ENCODE measurements around the gene LIMK2. TPM values are rescaled to one million over a fixed set of nuclear protein-coding genes. Genes with fewer than 3 reads are reported as not detected.

The LIMK2 gene
- total and polyA plus RNA-seq, 9 of the 15 experiments (the other 6 are each of a cell fraction or from before 2014, with no cell fraction given), result 1.1 to 14.5 (median 8.5) TPM

- no peak overlapping the region for H3K9ac ChIP-seq (ENCODE audit: insufficient read depth in 1 of 2, low read depth in 2 of 2, low read length in 2 of 2)
- H3K4me2 ChIP-seq (ENCODE audit: insufficient read depth, low read length), result no peak overlapping the region
- H3K79me2 ChIP-seq (ENCODE audit: control insufficient read depth, insufficient read depth, low read length), result no peaks in the 10 kb centered on the region
- H2AFZ ChIP-seq (ENCODE audit: low read depth, low read length), result no peak overlapping the region
- WGBS (ENCODE audit: insufficient coverage, low coverage, missing lambda C conversion rate), result 53% methylated on average over 2 of the region's 2 CpGs
- no peak overlapping the region for H3K27ac ChIP-seq (ENCODE audit: extremely low read depth, low read depth, low read length)
- BruUV-seq (replicated peaks), result no TSS peak
- ChIA-PET CTCF (ENCODE audit: low intra/inter-chr PET ratio) (no interaction called here), POLR2A (interaction anchor here (0.8 kb wide), 1 partner anchor 64 kb away, joined by 3 read pairs; no protein-coding TSS in a partner anchor)
- H3K9me1 ChIP-seq (ENCODE audit: control insufficient read depth, insufficient read depth, low read length), result peaks cover 4% of the 10 kb centered on the region
- peaks cover 7 to 18% of the 10 kb centered on the region in 2 experiments; a peak in 4 of 5 replicates for H3K4me1 ChIP-seq (replicated peaks in 1 of 2; ENCODE audit: control insufficient read depth in 2 of 2, insufficient read depth in 2 of 2, low read length in 2 of 2)
- H3K9me3 ChIP-seq (replicated peaks; ENCODE audit: control insufficient read depth, insufficient read depth, low read depth, low read length), result no peaks in the 10 kb centered on the region
- H3K27me3 ChIP-seq (ENCODE audit: control insufficient read depth in 2 of 2, insufficient read depth in 2 of 2, low read length in 2 of 2), result no peaks in the 10 kb centered on the region
- H3K4me3 ChIP-seq, result no peak overlapping the region
- DNase-seq (ENCODE audit: extremely low read depth in 1 of 4, low spot score in 3 of 4) (no peak), ATAC-seq (no peak), FAIRE-seq (no peak)
- peaks cover 5% of the 10 kb centered on the region; the same call in 2 of the 3 replicates for H3K36me3 ChIP-seq (ENCODE audit: control insufficient read depth, insufficient read depth, low read length)
- in situ Hi-C loops (cut with MboI) (no loop called here), intact Hi-C loops (cut with micrococcal nuclease) (no loop called here)
- H4K20me1 ChIP-seq (replicated peaks; ENCODE audit: control insufficient read depth, insufficient read depth, low read length), result peaks cover 4% of the 10 kb centered on the region; the same call in 1 of the 2 replicates
- no peak for TF ChIP-seq HMGXB4 (CRISPR knock-in tag; IDR thresholded peaks at IDR 0.05)
- TF ChIP-seq THAP7 (CRISPR knock-in tag; IDR thresholded peaks at IDR 0.05), result no peak
- no peak for TF ChIP-seq FOSL1 (tag; conservative IDR thresholded peaks at IDR 0.05)
- TF ChIP-seq NKRF (IDR thresholded peaks at IDR 0.05; ENCODE audit: borderline replicate concordance), result no peak
- no peak for TF ChIP-seq CXXC5 (CRISPR knock-in tag; IDR thresholded peaks at IDR 0.05)
- no peak for TF ChIP-seq POLR2AphosphoS2 (IDR thresholded peaks at IDR 0.05; ENCODE audit: low read length)
- TF ChIP-seq HBP1 (CRISPR knock-in tag; IDR thresholded peaks at IDR 0.05), result no peak
- TF ChIP-seq NR0B1 (IDR thresholded peaks at IDR 0.05; ENCODE audit: partially characterized antibody), result no peak
- no peak for TF ChIP-seq TCFL5 (CRISPR knock-in tag; conservative IDR thresholded peaks at IDR 0.05)
- TF ChIP-seq ZNF398 (CRISPR knock-in tag; IDR thresholded peaks at IDR 0.05), result no peak
- no peak for TF ChIP-seq RFX7 (CRISPR knock-in tag; IDR thresholded peaks at IDR 0.05)
- no peak for TF ChIP-seq ZNF217 (CRISPR knock-in tag; IDR thresholded peaks at IDR 0.05)
- no peak for TF ChIP-seq ASH1L (IDR thresholded peaks at IDR 0.05; ENCODE audit: borderline replicate concordance, low read depth, partially characterized antibody)
Observed at GRCh38 chr22:31246687-31247086, 34.6 kb downstream of the LIMK2 start.

Measured in K562 (cell line).